ENCODE results near the gene LCE1C.

Gene LCE1C, protein sequence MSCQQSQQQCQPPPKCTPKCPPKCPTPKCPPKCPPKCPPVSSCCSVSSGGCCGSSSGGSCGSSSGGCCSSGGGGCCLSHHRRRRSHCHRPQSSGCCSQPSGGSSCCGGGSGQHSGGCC

DNA sequence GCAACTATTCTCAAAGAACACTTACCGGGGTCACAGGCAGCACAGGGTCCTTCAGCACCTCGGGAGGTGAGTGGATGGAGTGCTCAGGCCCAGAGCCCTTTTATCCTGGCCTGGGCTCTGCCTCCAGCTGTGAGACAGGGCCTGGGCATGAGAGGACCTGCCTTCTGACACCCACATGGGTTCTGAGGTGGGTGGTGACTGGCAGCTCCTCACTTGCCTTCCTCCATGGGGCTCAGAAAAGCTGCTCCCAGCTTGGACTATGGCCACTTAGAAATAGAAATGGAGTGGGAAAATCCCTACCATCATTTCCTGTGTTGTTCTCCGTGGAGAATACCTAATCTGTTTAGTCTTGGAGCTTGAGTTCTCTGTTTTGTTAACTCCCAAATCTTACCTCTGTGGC, at the start of gene LCE1C:
Gene LCE1C, minus strand, starts transcription at position 76 of the 400 bp plus-strand sequence. CDS start 1,173 bp downstream, outside the sequence.
- no peaks in the 10 kb centered on the region for H3K36me3 ChIP-seq
- H3K4me1 ChIP-seq, result no peaks in the 10 kb centered on the region
- H3K27ac ChIP-seq, result no peak within 1 kb of the TSS
- no peak within 1 kb of the TSS for H3K9ac ChIP-seq
- no peak for TF ChIP-seq Cebpa-rat (IDR thresholded peaks at IDR 0.05)
- H4K20me1 ChIP-seq, result no peaks in the 10 kb centered on the region
- H3K9me3 ChIP-seq, result no peaks in the 10 kb centered on the region
- no peaks in the 10 kb centered on the region for H3K27me3 ChIP-seq
- no peak within 1 kb of the TSS for H3K4me2 ChIP-seq
- no peak within 1 kb of the TSS for H3K4me3 ChIP-seq

DNA sequence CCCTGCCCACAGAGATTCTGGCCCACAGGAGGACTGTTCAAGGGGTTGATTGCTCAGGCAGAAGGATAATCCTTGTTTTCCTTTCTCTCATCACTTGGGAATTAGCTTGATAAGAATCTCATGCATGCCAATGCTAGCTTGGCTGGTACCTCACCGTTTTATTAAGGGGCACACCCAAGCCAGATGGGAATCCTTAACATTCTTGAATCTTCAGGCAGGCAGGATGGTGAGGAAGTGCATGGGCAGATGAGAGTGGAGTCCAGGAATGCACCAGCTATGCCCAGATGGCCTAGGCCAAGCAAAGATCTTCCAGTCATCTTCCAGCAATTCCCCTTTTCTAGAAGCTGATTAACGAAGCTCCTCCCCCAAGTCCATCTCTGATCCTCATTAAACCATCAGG, 49.2 kb upstream of the LCE1C start:
- no peaks in the 10 kb centered on the region for H3K27me3 ChIP-seq
- no peak overlapping the region for H3K9ac ChIP-seq
- H3K27ac ChIP-seq, result no peak overlapping the region
- no peak overlapping the region for H3K4me3 ChIP-seq
- TF ChIP-seq Cebpa-rat (IDR thresholded peaks at IDR 0.05), result no peak
- H3K4me2 ChIP-seq, result no peak overlapping the region
- no peaks in the 10 kb centered on the region for H3K9me3 ChIP-seq
- no peaks in the 10 kb centered on the region for H4K20me1 ChIP-seq
- no peaks in the 10 kb centered on the region for H3K4me1 ChIP-seq
- no peaks in the 10 kb centered on the region for H3K36me3 ChIP-seq

DNA sequence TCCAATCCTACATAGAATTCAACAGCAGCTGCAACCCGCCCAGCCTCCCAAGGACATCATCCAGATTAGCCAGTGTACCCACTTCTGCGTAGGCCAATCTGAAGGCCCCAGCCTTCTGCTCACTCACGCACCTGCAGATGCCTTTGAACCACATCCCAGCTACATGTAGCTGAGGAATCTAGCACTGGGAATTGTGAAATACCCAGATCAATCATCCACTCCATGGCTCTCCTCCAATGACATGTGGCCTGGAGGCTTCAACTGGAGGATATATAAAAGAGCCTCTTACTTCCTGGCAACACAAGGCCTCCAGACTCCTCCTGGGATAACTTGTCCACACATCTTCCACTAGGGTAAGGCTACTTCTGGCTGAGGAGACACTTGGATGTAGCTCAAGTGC, 36.1 kb upstream of the LCE1C start, which contains the start of gene LCE6A:
Gene LCE6A, plus strand, starts transcription at position 301 of the 400 bp plus-strand sequence. CDS start 665 bp downstream, outside the sequence.
- no peak within 1 kb of the TSS for H3K4me2 ChIP-seq
- no peak within 1 kb of the TSS for H3K27ac ChIP-seq
- H3K9ac ChIP-seq, result no peak within 1 kb of the TSS
- no peaks in the 10 kb centered on the region for H4K20me1 ChIP-seq
- no peak for TF ChIP-seq Cebpa-rat (IDR thresholded peaks at IDR 0.05)
- H3K4me1 ChIP-seq, result no peaks in the 10 kb centered on the region
- no peaks in the 10 kb centered on the region for H3K36me3 ChIP-seq
- H3K27me3 ChIP-seq, result no peaks in the 10 kb centered on the region
- no peaks in the 10 kb centered on the region for H3K9me3 ChIP-seq
- H3K4me3 ChIP-seq, result no peak within 1 kb of the TSS

DNA sequence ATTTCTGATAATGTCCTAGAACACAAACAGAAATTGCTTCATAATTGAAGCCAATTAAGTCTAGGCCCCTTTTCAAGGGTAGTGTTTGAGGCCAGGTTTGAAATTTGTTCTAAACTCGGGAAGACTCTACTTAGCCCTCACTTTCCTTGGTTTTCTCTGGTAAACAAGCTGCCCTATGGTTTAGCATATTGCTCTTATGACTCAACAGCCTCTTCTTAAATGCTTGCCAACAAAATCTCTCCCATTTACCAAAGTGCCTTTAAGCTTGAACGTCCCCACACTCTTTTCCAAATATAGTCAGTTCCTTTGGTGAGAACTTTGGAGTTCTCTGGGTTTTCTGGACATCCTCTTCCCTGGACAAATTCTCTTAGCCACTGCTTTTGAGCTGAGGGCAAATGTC, 30.4 kb upstream of the LCE1C start:
- H3K4me1 ChIP-seq, result no peaks in the 10 kb centered on the region
- no peaks in the 10 kb centered on the region for H3K27me3 ChIP-seq

DNA sequence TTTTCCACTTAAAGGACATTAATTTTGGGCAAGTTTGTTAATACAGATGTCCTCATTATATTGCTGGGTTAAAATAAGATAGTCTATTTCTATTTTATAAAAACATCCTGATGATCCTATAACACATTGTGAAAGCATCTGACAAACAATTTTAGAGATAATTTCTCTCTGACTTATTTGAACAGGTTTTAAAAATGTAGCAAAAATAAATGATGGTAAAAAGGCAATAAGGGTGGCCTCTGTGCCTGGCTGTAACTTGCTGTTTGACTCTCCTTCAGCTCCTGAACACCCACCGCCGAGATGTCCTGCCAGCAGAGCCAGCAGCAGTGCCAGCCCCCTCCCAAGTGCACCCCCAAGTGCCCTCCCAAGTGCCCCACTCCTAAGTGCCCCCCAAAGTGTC, 20.7 kb upstream of the LCE1C start, which contains the start of gene LCE1A:
Gene LCE1A, plus strand, starts transcription at position 301 of the 400 bp plus-strand sequence. Its CDS starts 0 bp downstream, at position 301.
- no peaks in the 10 kb centered on the region for H3K4me1 ChIP-seq
- H3K9ac ChIP-seq, result no peak within 1 kb of the TSS
- no peak within 1 kb of the TSS for H3K27ac ChIP-seq
- no peak within 1 kb of the TSS for H3K4me2 ChIP-seq
- no peaks in the 10 kb centered on the region for H3K27me3 ChIP-seq
- no peak for TF ChIP-seq Cebpa-rat (IDR thresholded peaks at IDR 0.05)
- no peaks in the 10 kb centered on the region for H3K36me3 ChIP-seq
- H3K9me3 ChIP-seq, result no peaks in the 10 kb centered on the region
- H3K4me3 ChIP-seq, result no peak within 1 kb of the TSS
- no peaks in the 10 kb centered on the region for H4K20me1 ChIP-seq

More for the DNA sequence above, 30.4 kb upstream of the LCE1C start:
- H3K4me3 ChIP-seq, result no peak overlapping the region
- H3K9me3 ChIP-seq, result no peaks in the 10 kb centered on the region
- H3K27ac ChIP-seq, result no peak overlapping the region
- no peaks in the 10 kb centered on the region for H3K36me3 ChIP-seq
- no peaks in the 10 kb centered on the region for H4K20me1 ChIP-seq
- H3K9ac ChIP-seq, result no peak overlapping the region
- no peak overlapping the region for H3K4me2 ChIP-seq
- no peak for TF ChIP-seq Cebpa-rat (IDR thresholded peaks at IDR 0.05)

DNA sequence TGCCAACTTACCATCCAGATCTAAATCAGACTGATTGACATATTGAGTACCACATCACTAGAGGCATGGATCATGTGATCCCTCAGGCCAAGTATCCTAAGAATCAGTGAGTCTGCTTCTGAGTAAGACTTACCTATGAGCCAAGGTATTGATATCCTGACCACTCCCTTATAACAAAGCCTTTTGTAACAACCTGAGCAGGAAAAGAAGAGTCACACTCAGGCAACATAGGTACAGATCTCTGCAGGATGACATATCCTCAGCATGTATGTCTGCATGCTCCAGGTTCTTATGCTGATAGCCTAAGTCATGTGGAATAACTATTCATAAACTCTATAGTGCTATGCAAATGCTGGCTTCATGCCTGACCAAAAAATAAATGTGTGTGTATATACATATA, 18.5 kb upstream of the LCE1C start:
- no peaks in the 10 kb centered on the region for H4K20me1 ChIP-seq
- H3K4me3 ChIP-seq, result no peak overlapping the region
- no peak overlapping the region for H3K27ac ChIP-seq
- H3K4me2 ChIP-seq, result no peak overlapping the region
- H3K9ac ChIP-seq, result no peak overlapping the region
- no peaks in the 10 kb centered on the region for H3K36me3 ChIP-seq
- H3K9me3 ChIP-seq, result no peaks in the 10 kb centered on the region
- TF ChIP-seq Cebpa-rat (IDR thresholded peaks at IDR 0.05), result no peak
- no peaks in the 10 kb centered on the region for H3K27me3 ChIP-seq
- H3K4me1 ChIP-seq, result peaks cover 7% of the 10 kb centered on the region; the same call in 1 of the 2 replicates

DNA sequence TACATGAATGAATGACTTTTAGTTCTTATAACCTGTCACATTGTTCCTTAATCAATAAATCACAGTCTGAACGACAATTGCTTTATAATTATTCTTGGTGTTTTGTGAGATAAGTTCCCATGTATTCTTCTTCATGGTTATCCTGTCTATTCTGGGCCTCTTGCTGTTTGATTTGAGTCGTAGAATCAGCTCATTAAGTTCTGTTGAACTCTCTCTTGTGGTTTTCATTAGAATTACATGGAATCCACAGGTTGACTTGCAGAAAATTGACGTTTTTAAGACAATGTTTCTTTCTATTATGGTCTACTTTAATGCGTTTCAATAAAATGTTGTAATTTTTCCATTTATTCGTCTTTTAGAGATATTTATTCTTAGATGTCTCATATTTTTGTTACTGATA, 16.8 kb upstream of the LCE1C start:
- Histone ChIP-seq H3K9me3 (no peaks in the 10 kb centered on the region), H3K27ac (no peak overlapping the region), H3K27me3 (no peaks in the 10 kb centered on the region), H3K4me1 (peaks cover 7% of the 10 kb centered on the region; the same call in 1 of the 2 replicates), H3K4me2 (no peak overlapping the region), H3K9ac (no peak overlapping the region), H4K20me1 (no peaks in the 10 kb centered on the region), H3K4me3 (no peak overlapping the region), H3K36me3 (no peaks in the 10 kb centered on the region)
- TF ChIP-seq Cebpa-rat (IDR thresholded peaks at IDR 0.05), result no peak

DNA sequence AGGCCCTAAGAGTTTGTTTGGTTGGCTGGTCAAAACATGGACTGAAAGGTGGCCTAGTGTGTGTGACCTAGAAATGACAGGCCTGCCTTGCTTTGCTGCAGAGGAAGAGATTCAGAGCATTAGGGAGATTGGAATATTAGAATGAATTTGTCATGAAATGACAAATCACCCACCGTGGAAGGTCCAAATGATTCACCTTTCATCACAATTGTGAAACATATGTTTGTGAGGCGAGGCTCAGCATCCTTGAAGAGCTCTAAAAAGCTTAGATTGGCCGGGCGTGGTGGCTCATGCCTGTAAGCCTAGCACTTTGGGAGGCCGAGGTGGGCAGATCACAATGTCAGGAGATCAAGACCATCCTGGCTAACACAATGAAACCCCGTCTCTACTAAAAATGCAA, 10.9 kb upstream of the LCE1C start:
- no peak overlapping the region for H3K9ac ChIP-seq
- no peak overlapping the region for H3K27ac ChIP-seq
- no peaks in the 10 kb centered on the region for H3K9me3 ChIP-seq
- no peak for TF ChIP-seq Cebpa-rat (IDR thresholded peaks at IDR 0.05)
- no peaks in the 10 kb centered on the region for H3K27me3 ChIP-seq
- H3K4me1 ChIP-seq, result peaks cover 7% of the 10 kb centered on the region; the same call in 1 of the 2 replicates
- H3K4me3 ChIP-seq, result no peak overlapping the region
- H3K4me2 ChIP-seq, result no peak overlapping the region
- no peaks in the 10 kb centered on the region for H4K20me1 ChIP-seq
- H3K36me3 ChIP-seq, result no peaks in the 10 kb centered on the region

DNA sequence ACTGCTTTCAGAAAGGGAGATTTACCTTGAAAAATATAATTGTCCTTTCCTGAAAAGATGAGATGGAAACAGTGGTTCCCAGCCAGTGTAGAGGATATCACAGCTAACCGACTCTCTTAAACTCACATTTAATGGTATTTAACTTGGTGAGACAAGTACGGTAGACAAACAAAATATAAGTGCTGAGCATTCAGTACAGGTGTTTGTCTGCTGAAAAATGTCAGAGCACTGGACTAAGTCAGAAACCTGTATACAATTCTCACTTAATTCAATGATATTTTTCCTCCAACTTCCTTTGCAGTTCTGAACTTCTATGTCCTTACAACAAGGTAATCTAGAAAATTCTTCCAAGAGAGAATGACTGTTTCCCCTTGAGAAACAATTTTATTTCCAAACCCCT, 5.2 kb upstream of the LCE1C start, which contains the start of gene LCE1B:
Gene LCE1B, plus strand, starts transcription at position 301 of the 400 bp plus-strand sequence. CDS start 476 bp downstream, outside the sequence.
- Histone ChIP-seq H3K36me3 (no peaks in the 10 kb centered on the region), H3K9me3 (no peaks in the 10 kb centered on the region), H4K20me1 (no peaks in the 10 kb centered on the region), H3K27ac (no peak within 1 kb of the TSS), H3K4me3 (no peak within 1 kb of the TSS), H3K4me1 (no peaks in the 10 kb centered on the region), H3K4me2 (no peak within 1 kb of the TSS), H3K27me3 (no peaks in the 10 kb centered on the region), H3K9ac (no peak within 1 kb of the TSS)
- TF ChIP-seq Cebpa-rat (IDR thresholded peaks at IDR 0.05), result no peak

DNA sequence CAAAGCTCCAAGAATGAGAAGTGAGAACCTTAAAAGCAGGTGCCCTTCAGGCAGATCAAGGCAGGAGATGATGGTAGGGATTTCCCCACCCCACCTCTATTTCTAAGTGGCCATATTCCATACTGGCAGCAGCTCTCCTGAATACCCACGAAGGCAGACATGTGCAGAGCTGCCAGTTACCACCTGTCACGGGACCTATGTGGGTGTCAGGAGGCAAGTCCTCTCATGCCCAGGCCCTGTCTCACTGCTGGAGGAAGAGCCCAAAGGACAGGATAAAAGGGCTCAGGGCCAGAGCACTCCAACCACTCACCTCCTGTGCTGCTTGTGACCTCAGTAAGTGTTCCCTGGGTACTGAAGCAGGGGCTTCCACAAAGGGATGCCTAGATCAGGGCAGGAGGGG, 4.6 kb upstream of the LCE1C start:
- no peak overlapping the region for H3K27ac ChIP-seq
- no peaks in the 10 kb centered on the region for H3K4me1 ChIP-seq
- no peaks in the 10 kb centered on the region for H3K9me3 ChIP-seq
- no peaks in the 10 kb centered on the region for H4K20me1 ChIP-seq
- no peaks in the 10 kb centered on the region for H3K36me3 ChIP-seq
- no peak overlapping the region for H3K9ac ChIP-seq
- H3K4me3 ChIP-seq, result no peak overlapping the region
- H3K4me2 ChIP-seq, result no peak overlapping the region
- TF ChIP-seq Cebpa-rat (IDR thresholded peaks at IDR 0.05), result no peak
- H3K27me3 ChIP-seq, result no peaks in the 10 kb centered on the region
